ENCODE data around the gene CRIM1.

- TF ChIP-seq RAD21 (conservative IDR thresholded peaks at IDR 0.05 in 1 of 2, IDR thresholded peaks at IDR 0.05 in 1 of 2) (no peak), CBX8 (IDR thresholded peaks at IDR 0.05) (no peak), CTCF (IDR thresholded peaks at IDR 0.05) (no peak), POLR2A (IDR thresholded peaks at IDR 0.05; ENCODE audit: low read length) (no peak), SREBF2 (IDR thresholded peaks at IDR 0.05) (no peak), MAX (IDR thresholded peaks at IDR 0.05) (peak; percentile 67)
Measured at GRCh38 chr2:36404318-36404717, 48.7 kb downstream of the CRIM1 start.
